ENCODE measurements around the gene SNTG2. TPM values are rescaled to one million over a fixed set of nuclear protein-coding genes. Genes with fewer than 3 reads are reported as not detected.

SNTG2 gene
- total RNA-seq, 1 donor from 2014 or later, result not detected

- no peak for TF ChIP-seq CTCF (conservative IDR thresholded peaks at IDR 0.05; ENCODE audit: low read depth, low read length)
- no peak overlapping the region for H3K4me3 ChIP-seq (ENCODE audit: low read depth, low read length)
- no peak for DNase-seq (ENCODE audit: low read depth)
Measured at GRCh38 chr2:1186421-1186820, 235.8 kb downstream of the SNTG2 start.

GRCh38 chr2:1187189-1187588 is 236.5 kb downstream of the SNTG2 start:
- TF ChIP-seq CTCF (conservative IDR thresholded peaks at IDR 0.05; ENCODE audit: low read depth, low read length), result no peak

GRCh38 chr2:1192121-1192520 is 241.5 kb downstream of the SNTG2 start:
- no peak for TF ChIP-seq CTCF (conservative IDR thresholded peaks at IDR 0.05; ENCODE audit: low read depth, low read length)
- no peak overlapping the region for H3K4me3 ChIP-seq (ENCODE audit: low read depth, low read length)
- no peak for DNase-seq (ENCODE audit: low read depth)

More at GRCh38 chr2:1187189-1187588, 236.5 kb downstream of the SNTG2 start:
- no peak for DNase-seq (ENCODE audit: low read depth)
- no peak overlapping the region for H3K4me3 ChIP-seq (ENCODE audit: low read depth, low read length)

GRCh38 chr2:1193801-1194200 is 243.2 kb downstream of the SNTG2 start:
- no peak for DNase-seq (ENCODE audit: low read depth)
- H3K4me3 ChIP-seq (ENCODE audit: low read depth, low read length), result no peak overlapping the region
- no peak for TF ChIP-seq CTCF (conservative IDR thresholded peaks at IDR 0.05; ENCODE audit: low read depth, low read length)

GRCh38 chr2:1203772-1204171 is 253.1 kb downstream of the SNTG2 start:
- DNase-seq (ENCODE audit: low read depth), result no peak
- no peak overlapping the region for H3K4me3 ChIP-seq (ENCODE audit: low read depth, low read length)
- no peak for TF ChIP-seq CTCF (conservative IDR thresholded peaks at IDR 0.05; ENCODE audit: low read depth, low read length)

- no peak overlapping the region for H3K4me3 ChIP-seq (ENCODE audit: low read depth, low read length)
- no peak for TF ChIP-seq CTCF (conservative IDR thresholded peaks at IDR 0.05; ENCODE audit: low read depth, low read length)
- DNase-seq (ENCODE audit: low read depth), result no peak
Measured at GRCh38 chr2:1205853-1206252, 255.2 kb downstream of the SNTG2 start.

- no peak overlapping the region for H3K4me3 ChIP-seq (ENCODE audit: low read depth, low read length)
- no peak for DNase-seq (ENCODE audit: low read depth)
- TF ChIP-seq CTCF (conservative IDR thresholded peaks at IDR 0.05; ENCODE audit: low read depth, low read length), result no peak
Measured at GRCh38 chr2:1207962-1208510, 257.4 kb downstream of the SNTG2 start.

Data from epithelial cell of proximal tubule (primary cell).